ENCODE data around the gene IL6ST. TPM values are rescaled to one million over a fixed set of nuclear protein-coding genes. Genes with fewer than 3 reads are reported as not detected.
"Not testable (repeated sequence)": the region's sequence is repeated elsewhere in the genome, so short reads cannot be mapped to it uniquely, and the experiment has no call there.

Gene IL6ST
- total RNA-seq, 1 experiment from 2014 or later, result 39.8 TPM

DNA sequence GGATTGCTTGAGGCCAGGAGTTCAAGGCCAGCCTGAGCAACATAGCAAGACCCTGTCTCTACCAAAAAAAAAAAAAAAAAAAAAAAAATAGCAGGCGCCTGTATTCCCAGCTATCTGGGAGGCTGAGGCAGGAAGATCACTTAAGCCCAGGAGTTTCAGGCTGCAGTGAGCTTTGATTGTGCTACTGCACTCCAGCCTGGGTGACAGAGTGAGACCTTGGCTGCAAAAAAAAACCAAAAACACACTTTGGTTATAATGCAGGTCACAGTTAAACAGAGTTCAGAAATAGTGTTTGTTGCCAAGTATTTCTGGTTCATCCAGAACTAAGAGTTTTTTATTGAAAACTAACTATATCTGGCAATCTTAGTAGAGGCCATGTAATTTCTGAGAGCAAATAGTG lies 24.1 kb upstream of the IL6ST start:
- intact Hi-C loops (cut with micrococcal nuclease; ENCODE audit: unreplicated experiment), result no loop called here
- no peak for DNase-seq (ENCODE audit: low spot score)
- Histone ChIP-seq H3K27ac (ENCODE audit: low read depth, low read length, poor library complexity, severe bottlenecking) (no peak overlapping the region), H3K4me3 (ENCODE audit: low read depth, low read length, poor library complexity, severe bottlenecking) (no peak overlapping the region), H3K4me1 (ENCODE audit: insufficient read depth, low read length, poor library complexity, severe bottlenecking) (no peaks in the 10 kb centered on the region), H3K36me3 (ENCODE audit: insufficient read depth, low read length, poor library complexity, severe bottlenecking) (no peaks in the 10 kb centered on the region), H3K27me3 (replicated peaks; ENCODE audit: insufficient read depth, low read depth, low read length, poor library complexity) (no peaks in the 10 kb centered on the region), H3K9me3 (ENCODE audit: low read depth, low read length, poor library complexity, severe bottlenecking) (no peaks in the 10 kb centered on the region)
- TF ChIP-seq, protein P1, sequence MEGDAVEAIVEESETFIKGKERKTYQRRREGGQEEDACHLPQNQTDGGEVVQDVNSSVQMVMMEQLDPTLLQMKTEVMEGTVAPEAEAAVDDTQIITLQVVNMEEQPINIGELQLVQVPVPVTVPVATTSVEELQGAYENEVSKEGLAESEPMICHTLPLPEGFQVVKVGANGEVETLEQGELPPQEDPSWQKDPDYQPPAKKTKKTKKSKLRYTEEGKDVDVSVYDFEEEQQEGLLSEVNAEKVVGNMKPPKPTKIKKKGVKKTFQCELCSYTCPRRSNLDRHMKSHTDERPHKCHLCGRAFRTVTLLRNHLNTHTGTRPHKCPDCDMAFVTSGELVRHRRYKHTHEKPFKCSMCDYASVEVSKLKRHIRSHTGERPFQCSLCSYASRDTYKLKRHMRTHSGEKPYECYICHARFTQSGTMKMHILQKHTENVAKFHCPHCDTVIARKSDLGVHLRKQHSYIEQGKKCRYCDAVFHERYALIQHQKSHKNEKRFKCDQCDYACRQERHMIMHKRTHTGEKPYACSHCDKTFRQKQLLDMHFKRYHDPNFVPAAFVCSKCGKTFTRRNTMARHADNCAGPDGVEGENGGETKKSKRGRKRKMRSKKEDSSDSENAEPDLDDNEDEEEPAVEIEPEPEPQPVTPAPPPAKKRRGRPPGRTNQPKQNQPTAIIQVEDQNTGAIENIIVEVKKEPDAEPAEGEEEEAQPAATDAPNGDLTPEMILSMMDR (conservative IDR thresholded peaks at IDR 0.05; ENCODE audit: low read depth, low read length), result no peak
- no peak for TF ChIP-seq EZH2 (IDR thresholded peaks at IDR 0.05; ENCODE audit: borderline replicate concordance, low read depth, low read length, poor library complexity, severe bottlenecking)
- ChIA-PET CTCF (no interaction called here), POLR2A (ENCODE audit: low non-redundant PET) (no interaction called here)
- BruUV-seq (replicated peaks), result no TSS peak

DNA sequence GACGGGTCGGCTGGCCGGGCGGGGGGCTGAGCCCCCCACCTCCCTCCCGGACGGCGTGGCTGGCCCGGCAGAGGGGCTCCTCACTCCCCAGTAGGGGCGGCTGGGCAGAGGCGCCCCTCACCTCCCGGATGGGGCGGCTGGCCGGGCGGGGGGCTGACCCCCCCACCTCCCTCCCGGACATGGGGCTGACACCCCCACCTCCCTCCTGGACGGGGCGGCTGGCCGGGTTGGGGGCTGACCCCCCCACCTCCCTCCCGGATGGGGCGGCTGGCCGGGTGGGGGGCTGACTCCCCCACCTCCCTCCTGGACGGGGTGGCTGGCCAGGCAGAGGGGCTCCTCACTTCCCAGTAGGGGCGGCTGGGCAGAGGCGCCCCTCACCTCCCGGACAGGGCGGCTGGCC lies 19.9 kb upstream of the IL6ST start:
- H3K36me3 ChIP-seq (ENCODE audit: insufficient read depth, low read length, poor library complexity, severe bottlenecking); H3K4me3 ChIP-seq (ENCODE audit: low read depth, low read length, poor library complexity, severe bottlenecking); H3K27ac ChIP-seq (ENCODE audit: low read depth, low read length, poor library complexity, severe bottlenecking); H3K4me1 ChIP-seq (ENCODE audit: insufficient read depth, low read length, poor library complexity, severe bottlenecking); DNase-seq (ENCODE audit: low spot score); H3K27me3 ChIP-seq (replicated peaks; ENCODE audit: insufficient read depth, low read depth, low read length, poor library complexity); CTCF ChIA-PET; intact Hi-C loops (cut with micrococcal nuclease; ENCODE audit: unreplicated experiment); POLR2A ChIA-PET (ENCODE audit: low non-redundant PET); BruUV-seq (replicated peaks); H3K9me3 ChIP-seq (ENCODE audit: low read depth, low read length, poor library complexity, severe bottlenecking): not testable (repeated sequence)

DNA sequence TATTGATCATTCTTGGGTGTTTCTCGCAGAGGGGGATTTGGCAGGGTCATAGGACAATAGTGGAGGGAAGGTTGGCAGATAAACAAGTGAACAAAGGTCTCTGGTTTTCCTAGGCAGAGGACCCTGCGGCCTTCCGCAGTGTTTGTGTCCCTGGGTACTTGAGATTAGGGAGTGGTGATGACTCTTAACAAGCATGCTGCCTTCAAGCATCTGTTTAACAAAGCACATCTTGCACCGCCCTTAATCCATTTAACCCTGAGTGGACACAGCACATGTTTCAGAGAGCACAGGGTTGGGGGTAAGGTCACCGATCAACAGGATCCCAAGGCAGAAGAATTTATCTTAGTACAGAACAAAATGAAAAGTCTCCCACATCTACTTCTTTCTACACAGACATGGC lies 19.2 kb upstream of the IL6ST start:
- H3K4me1 ChIP-seq (ENCODE audit: insufficient read depth, low read length, poor library complexity, severe bottlenecking); H3K9me3 ChIP-seq (ENCODE audit: low read depth, low read length, poor library complexity, severe bottlenecking); H3K27me3 ChIP-seq (replicated peaks; ENCODE audit: insufficient read depth, low read depth, low read length, poor library complexity); DNase-seq (ENCODE audit: low spot score); BruUV-seq (replicated peaks); H3K27ac ChIP-seq (ENCODE audit: low read depth, low read length, poor library complexity, severe bottlenecking); POLR2A ChIA-PET (ENCODE audit: low non-redundant PET); intact Hi-C loops (cut with micrococcal nuclease; ENCODE audit: unreplicated experiment); H3K36me3 ChIP-seq (ENCODE audit: insufficient read depth, low read length, poor library complexity, severe bottlenecking); H3K4me3 ChIP-seq (ENCODE audit: low read depth, low read length, poor library complexity, severe bottlenecking); CTCF ChIA-PET: not testable (repeated sequence)

DNA sequence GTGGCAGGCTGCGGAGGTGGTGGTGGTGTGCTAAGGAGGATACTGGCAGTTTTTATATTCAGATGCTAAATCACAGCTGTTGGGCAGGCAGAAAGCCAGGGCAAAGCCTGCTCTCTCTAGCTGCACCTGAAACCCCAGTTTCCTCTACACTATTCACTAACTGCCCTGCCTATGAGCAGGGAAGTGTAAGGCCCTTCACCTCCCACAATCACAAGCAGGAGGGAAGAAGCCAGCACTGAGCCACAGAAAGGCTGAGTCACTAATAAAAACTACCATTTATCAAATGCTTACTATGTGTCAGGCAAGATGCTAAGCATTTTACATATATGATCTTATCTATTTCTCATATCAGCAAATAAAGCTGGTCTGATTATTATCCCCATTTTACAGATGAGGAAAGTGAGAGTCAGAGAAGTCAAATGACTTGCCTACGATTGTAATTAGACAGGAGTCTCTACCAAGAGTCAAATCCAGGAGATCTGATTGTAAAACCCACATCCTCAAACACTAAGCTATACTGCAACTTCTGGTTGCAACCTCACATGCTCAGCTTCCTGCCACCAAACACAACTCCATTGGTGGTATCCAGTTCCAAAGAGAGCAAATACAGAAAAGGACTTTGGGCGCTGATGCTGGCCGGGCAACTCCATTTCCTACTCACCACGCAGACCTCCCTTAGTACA lies 17.7 kb upstream of the IL6ST start:
- no TSS peak for BruUV-seq (replicated peaks)
- TF ChIP-seq, protein P1 (conservative IDR thresholded peaks at IDR 0.05; ENCODE audit: low read depth, low read length), result no peak
- TF ChIP-seq EZH2 (IDR thresholded peaks at IDR 0.05; ENCODE audit: borderline replicate concordance, low read depth, low read length, poor library complexity, severe bottlenecking), result no peak
- no peak overlapping the region for H3K4me3 ChIP-seq (ENCODE audit: low read depth, low read length, poor library complexity, severe bottlenecking)
- no peak overlapping the region for H3K27ac ChIP-seq (ENCODE audit: low read depth, low read length, poor library complexity, severe bottlenecking)
- H3K9me3 ChIP-seq (ENCODE audit: low read depth, low read length, poor library complexity, severe bottlenecking), result no peaks in the 10 kb centered on the region
- ChIA-PET POLR2A (ENCODE audit: low non-redundant PET) (no interaction called here), CTCF (no interaction called here)
- no peaks in the 10 kb centered on the region for H3K4me1 ChIP-seq (ENCODE audit: insufficient read depth, low read length, poor library complexity, severe bottlenecking)
- H3K36me3 ChIP-seq (ENCODE audit: insufficient read depth, low read length, poor library complexity, severe bottlenecking), result no peaks in the 10 kb centered on the region
- intact Hi-C loops (cut with micrococcal nuclease; ENCODE audit: unreplicated experiment), result no loop called here
- no peaks in the 10 kb centered on the region for H3K27me3 ChIP-seq (replicated peaks; ENCODE audit: insufficient read depth, low read depth, low read length, poor library complexity)
- DNase-seq (ENCODE audit: low spot score), result no peak

Data from A673 (cell line).